HG02588 (cell line): Measurements from ENCODE around the gene BICRA.
"Not testable (repeated sequence)": the region's sequence is repeated elsewhere in the genome, so short reads cannot be mapped to it uniquely, and the experiment has no call there.

Experiments used
- ATAC-seq: cut with Tn5 transposase; IDR thresholded peaks from one replicate; pipeline ENCODE4 v1.9.1; 2021; ENCODE audit warnings: mild to moderate bottlenecking, moderate library complexity; ENCODE audit not compliant: unreplicated experiment

The BICRA gene

DNA sequence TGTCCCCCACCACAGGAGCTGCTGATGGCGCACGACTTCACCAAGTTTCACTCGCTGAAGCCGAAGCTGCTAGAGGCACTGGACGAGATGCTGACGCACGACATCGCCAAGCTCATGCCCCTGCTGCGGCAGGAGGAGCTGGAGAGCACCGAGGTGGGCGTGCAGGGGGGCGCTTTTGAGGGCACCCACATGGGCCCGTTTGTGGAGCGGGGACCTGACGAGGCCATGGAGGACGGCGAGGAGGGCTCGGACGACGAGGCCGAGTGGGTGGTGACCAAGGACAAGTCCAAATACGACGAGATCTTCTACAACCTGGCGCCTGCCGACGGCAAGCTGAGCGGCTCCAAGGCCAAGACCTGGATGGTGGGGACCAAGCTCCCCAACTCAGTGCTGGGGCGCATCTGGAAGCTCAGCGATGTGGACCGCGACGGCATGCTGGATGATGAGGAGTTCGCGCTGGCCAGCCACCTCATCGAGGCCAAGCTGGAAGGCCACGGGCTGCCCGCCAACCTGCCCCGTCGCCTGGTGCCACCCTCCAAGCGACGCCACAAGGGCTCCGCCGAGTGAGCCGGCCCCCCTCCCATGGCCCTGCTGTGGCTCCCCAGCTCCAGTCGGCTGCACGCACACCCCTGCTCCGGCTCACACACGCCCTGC is 132.1 kb downstream of the BICRA start:
- no peak for ATAC-seq

DNA sequence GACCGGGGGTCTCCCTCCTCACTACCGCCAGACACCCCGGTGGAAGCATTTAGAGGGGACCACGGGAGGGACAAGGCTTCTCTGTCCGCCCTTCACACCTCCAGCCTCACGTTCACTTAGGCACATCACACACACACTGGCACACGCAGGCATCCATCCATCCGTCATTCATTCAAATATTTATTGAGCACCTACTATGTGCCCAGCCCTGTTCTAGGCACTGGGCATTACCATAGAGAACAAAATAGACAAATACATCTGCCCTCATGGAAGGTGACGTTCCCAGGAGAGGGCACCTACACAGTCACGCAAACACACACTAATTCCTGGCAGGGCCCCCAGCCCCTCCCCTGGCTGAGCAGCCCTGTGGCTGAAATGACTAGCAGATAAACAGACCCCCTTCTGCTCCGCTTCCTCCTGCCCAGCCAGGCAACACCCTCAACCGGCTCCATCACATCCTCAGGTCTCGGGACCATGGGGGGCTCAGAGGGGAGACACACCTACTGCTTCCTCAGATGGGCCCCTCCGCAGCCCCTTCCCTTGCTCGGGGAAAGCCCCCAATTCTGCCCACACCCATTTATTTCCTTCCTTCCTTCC is 132.7 kb downstream of the BICRA start:
- ATAC-seq, result no peak

DNA sequence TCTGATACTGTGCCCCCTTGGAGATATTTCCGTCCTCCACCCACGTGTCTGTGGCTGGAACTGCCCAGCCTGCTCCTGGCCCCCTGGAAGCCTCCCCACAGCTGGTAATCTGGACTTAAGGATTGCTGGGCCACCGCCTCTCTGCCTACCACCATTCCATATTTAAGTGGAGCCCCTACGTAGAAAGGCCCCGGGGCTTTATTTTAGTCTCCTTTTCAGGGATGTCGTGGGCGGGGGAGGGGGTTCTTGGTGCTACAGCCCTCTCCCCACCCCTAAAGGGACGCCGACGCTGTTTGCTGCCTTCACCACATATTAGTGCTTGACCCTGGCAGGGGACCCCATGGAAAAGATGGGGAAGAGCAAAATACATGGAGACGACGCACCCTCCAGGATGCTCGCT is 133.7 kb downstream of the BICRA start:
- ATAC-seq, result no peak

DNA sequence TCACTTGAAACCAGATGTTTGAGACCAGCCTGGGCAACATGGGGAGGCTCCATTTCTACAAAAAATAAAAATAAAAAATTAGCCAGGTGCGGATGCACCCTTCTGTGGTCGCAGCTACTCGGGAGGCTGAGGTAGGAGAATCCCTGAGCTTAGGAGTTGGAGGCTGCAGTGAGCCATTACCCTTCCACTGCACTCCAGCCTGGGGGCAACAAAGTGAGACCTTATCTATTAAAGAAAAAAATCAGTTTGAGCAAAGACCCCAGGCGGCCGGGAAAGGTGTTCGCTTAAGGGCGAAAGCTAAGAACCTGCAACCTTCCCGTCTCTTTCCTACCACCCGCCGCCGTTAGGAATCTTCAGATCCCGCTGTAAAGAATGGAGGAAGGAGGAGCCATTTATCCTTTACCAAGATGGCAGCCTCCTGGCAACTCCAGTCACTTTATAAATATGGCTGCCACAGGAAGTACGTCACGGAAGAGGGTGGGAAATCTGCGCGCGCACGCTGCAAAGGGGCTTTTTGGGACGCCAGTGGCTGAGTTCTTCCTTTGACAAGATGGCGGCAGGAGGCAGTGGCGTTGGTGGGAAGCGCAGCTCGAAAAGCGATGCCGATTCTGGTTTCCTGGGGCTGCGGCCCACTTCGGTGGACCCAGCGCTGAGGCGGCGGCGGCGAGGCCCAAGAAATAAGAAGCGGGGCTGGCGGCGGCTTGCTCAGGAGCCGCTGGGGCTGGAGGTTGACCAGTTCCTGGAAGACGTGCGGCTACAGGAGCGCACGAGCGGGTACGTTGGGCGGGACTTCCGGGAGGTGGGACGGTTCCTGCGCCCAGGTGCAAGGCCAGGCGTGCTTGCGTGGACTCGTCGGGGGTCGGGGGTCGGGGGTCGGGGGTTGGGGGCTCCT is 136.3 kb downstream of the BICRA start, which contains the start of gene NOP53:
TSS of gene NOP53 (plus strand) at position 537 of the 892 bp plus-strand sequence. CDS start at position 551, 14 bp downstream.
- peak; percentile 68 for ATAC-seq

- not testable (repeated sequence) for ATAC-seq
Observed at GRCh38 chr19:47746129-47746528, 137.2 kb downstream of the BICRA start.

DNA sequence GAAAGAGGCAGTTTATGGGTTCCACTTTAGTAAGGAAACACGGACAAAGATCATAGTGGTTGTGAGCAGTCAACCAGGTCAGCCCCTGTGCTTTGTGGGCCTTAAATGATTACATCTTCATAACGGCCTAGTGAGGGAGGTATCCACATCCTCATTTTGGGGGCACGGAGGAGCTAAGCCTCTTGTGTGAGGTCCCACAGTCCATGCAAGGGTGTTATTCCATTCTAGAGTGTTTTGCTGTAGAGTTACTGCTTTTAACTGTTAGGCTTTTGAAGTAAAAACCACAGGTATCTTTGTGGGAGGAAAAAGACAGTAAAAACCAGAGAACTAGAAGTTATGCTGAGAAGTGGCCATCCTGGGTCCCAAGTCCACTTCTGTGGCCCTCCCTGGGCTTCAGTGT is 140.4 kb downstream of the BICRA start:
- no peak for ATAC-seq

DNA sequence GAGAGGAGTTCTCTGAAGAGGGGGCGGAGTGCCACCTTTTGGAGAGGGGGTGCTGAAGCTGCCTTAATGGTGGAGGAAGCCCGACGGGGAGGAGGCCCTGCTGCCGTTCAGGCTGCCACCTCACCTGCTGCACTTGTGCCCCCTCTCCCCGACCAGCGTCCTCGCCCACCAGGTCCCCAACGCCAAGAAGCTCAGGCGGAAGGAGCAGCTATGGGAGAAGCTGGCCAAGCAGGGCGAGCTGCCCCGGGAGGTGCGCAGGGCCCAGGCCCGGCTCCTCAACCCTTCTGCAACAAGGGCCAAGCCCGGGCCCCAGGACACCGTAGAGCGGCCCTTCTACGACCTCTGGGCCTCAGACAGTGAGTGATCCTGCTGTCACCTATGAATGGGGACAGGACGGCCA is 141.8 kb downstream of the BICRA start:
- no peak for ATAC-seq

DNA sequence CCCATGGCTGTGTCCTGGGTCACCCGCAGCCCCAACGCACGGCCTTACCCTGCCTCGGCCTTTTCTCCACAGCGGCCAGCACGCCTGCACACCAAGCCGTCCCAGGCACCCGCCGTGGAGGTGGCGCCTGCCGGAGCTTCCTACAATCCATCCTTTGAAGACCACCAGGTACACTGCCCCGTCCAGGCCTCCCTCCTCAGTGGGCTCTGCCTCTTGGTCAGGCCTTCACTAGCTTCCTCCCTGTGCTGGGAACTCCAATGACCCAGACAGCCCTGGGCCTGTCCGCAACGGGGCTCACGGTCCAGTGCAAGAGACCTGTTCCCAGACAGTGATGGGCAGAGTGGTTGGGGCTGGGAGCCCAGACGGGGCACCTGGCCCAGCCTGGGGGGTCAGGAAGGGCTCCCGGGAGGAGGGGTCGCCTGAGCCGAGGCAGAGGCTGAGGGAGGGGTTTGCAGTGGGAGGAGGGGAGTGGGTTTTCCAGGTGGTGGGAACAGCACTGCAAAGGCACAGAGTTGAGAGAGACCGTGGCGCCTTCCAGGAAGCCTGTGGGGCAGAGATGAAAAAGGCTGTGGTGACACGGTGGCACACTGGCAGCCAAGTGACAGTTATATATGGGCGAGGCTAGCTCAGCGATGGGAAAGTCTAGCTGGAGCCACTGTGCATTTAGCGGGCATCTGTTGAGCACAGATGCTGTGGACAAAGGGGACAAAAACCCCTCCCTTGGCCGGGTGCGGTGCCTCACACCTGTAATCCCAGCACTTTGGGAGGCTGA is 143.7 kb downstream of the BICRA start:
- ATAC-seq, result no peak
